AG08395 (cell line): ENCODE data around the gene C11orf54.

Experiments used
- DNase-seq: peaks from one replicate; pipeline ENCODE4 v3.0.0; 2012; ENCODE audit warnings: mixed read lengths, low spot score

C11orf54 gene

DNA sequence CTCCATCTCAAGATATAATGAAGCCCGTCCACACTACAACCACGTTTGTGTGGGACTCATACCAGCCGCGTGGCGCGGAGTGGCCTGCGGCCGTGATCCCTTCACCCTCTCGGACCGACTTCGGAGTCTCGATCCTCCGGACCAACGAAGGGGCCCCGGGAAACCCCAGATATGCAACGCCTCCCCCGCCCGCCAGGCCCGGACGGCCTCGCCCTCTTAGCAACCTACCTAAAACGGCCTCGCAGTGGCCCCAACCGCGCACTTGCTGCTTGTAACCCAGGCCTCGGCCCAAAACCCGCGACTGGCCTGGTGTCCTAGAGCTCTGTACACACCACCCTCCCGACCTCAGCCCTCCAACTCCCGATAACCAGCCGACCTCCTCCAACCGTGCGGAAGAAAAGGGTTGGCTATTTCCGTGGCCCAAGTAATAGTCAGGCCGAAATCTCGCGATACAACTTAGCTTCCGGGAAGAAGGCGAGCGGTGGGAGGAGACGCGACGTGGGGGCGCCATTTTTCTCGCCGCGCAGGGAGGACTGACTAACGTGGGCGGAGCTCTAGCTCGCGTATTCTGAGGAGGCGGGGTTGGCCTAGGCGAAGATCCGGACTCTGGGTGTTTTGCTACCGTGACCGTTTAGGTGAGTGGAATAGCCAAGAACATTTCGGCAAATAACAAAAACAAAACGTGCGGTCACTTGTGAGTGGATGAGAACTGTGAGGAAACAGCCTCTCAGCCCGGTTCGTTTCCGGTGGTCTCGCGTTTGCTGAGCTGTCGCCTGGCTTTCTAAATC lies at the start of gene C11orf54, which contains the start of gene TAF1D:
Gene C11orf54 (plus strand): TSS at position 579 of the 788 bp plus-strand sequence. CDS start 5,722 bp downstream, outside the sequence.
Gene TAF1D (minus strand): TSS at position 402 of the 788 bp plus-strand sequence. CDS start 2,191 bp downstream, outside the sequence.
- peak; percentile 97 for DNase-seq

DNA sequence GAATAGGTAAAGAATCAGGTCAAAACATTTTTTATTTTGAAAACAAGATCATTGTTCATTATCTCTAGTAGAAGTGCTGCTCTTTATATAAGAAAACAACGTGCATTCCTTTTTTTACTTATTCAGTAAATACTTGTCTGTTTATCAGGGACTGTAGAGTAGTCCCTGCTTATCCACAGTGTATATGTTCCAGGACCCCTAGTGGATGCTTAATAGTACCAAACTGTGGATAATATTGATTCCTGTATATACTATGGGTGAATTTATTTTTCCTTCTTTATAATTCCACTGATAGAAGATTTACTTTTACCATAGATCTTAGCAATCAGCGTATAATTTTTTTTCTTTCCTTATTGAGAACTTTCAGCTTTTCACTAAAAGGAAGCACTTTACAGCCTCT lies 47.4 kb upstream of the C11orf54 start:
- no peak for DNase-seq

DNA sequence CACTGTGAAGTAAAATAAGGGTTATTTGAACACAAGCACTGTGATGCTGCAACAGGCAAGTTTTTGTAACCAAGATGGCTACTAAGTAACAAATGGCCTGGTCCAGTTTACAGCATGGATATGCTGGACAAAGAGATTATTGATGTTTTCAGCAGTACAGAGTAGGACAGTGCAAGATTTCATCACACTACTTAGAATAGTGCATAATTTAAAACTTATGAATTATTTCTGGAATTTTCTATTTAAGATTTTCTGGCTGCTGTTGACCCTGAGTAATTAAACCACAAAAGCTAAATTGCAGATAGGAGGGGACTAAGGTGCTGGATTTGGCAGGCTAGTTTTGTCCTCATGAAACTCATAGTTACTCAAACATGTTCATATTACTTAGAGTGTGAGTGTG lies 46.9 kb upstream of the C11orf54 start:
- no peak for DNase-seq

- DNase-seq, result no peak
Observed at GRCh38 chr11:93697611-93698010, 43.9 kb upstream of the C11orf54 start.

DNA sequence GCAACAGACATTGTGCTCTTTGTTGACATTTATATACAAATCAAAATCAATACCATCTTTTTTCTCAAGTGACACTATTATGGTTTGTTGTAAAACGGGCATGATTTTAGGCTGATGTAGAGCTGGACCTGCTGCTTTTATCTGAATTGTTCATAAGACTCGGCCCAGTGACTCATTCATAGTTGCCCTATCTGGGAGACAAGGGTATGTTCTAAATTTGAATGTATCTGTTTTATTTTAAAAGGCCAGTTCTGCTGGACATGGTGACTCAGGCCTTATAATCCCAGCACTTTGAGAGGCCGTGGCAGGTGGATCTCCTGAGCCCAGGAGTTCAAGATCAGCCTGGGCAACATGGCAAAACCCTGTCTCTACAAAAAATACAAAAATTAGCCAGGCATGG lies 40.6 kb upstream of the C11orf54 start:
- no peak for DNase-seq

DNA sequence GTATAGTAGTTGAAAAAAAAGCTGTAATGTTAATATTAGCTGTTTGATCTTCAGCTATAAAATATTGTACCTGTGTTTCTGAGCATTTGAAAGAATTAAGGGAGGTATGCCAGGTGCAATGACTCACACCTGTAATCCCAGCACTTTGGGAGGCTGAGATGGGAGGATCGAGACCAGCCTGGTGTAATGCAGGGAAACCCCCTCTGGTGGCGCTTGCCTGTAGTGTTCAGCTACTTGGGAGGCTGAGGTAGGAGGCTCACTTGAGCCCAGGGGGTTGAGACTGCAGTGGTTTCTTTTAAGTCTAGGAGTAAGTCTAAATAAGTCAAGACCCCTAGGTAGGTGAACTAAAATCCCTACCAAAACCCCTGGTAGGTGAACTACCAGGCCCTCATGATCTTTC lies 37.2 kb upstream of the C11orf54 start:
- no peak for DNase-seq

DNA sequence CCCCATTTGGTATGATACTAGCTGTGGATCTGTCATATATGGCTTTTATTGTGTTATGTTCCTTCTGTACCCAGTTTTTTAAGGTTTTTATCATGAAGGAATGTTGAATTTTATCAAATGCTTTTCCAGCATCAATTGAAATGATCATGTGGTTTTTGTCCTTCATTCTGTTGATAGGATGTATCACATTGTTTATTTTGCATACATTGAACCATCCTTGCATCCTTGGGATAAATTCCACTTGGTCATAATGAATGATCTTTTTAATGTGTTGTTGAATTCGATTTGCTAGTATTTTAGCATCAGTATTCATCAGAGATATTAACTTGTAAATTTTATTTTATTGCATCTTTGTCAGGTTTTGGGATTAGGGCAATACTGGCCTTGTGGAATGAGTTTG lies 31.2 kb upstream of the C11orf54 start:
- no peak for DNase-seq

GRCh38 chr11:93712678-93713077 lies 28.8 kb upstream of the C11orf54 start:
- DNase-seq, result no peak

GRCh38 chr11:93715797-93716396 lies 25.6 kb upstream of the C11orf54 start:
- DNase-seq, result no peak

GRCh38 chr11:93717501-93717900 lies 24.0 kb upstream of the C11orf54 start:
- no peak for DNase-seq

DNA sequence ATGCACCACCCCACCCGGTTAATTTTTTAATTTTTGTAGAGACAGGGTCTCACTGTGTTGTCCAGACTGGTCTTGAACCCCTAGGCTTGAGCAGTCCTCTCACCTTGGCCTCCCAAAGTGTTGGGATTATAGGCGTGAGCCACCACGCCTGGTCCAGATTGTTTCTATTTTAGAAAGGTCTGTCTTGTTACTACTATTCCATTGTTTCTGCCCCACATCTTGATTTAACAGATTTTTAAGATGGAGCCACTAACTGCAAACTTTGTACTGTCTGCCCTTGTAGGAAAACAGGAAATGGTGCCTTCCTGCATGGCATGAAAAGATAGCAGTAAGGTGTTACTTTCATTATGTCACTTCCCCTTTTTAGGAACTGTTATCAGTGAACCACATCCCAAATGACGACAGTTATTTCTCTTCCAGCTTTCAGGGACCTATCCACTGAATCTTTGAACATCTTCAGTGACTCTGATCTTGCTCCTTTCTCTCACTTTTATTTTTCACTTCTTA lies 23.4 kb upstream of the C11orf54 start:
- DNase-seq, result no peak

- no peak for DNase-seq
Observed at GRCh38 chr11:93719310-93719709, 22.2 kb upstream of the C11orf54 start.

GRCh38 chr11:93720522-93720921 lies 20.9 kb upstream of the C11orf54 start:
- no peak for DNase-seq

DNA sequence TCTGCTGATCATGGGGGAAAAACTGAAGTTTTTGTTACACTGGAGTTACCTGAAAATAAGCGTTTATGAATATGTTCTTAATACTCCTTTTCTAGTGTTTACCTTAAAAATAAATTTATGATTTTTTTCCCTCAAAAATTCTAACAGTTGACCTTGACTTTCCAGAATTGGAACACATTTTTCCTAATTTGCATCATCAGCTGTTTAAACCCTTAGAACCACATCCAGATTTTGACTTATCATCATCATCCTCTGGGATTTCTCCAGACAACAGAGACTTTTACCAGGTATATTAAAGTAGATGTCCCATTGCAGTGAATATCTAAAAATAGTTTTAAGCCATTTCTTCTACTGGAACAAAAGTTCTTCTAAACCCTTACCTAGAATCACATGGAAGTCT lies 17.4 kb upstream of the C11orf54 start:
- DNase-seq, result no peak

DNA sequence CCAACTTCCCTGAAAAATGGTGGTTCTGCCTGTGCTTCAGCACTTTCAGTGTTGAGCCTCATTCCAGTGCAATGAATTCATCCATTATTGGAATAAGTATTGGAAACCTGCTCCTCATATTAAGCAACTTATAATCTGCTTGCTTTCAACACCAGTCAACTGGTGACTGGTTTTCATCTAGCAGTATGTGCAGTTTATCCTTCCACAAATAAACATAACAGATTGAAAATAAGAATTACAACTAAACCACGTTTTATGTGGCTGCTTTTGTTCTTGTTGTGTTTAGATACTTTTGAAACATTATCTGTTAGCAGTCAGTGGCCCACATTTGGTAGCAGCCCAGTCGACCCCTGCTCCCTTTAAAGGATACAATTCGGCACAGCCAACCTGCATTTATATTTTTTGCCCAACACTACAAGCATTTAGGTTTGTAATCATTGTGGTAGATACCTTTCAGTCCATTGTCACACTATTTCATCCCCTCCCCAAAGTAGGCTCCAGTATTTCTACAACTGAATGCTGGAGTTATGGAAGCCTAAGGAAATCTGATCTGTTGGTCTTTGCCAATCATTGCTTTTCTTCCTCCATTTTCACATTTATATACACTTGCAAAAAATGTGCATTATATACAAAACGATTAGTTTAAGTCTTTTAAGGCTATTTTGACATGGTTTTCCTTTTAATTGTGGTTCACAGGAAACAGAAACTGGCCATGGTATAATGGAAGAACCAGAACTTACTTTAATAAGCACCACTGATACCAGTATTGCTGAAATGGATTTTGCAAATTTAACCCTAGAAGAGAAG lies 13.3 kb upstream of the C11orf54 start:
- no peak for DNase-seq

GRCh38 chr11:93728792-93729128 lies 12.7 kb upstream of the C11orf54 start:
- DNase-seq, result no peak

DNA sequence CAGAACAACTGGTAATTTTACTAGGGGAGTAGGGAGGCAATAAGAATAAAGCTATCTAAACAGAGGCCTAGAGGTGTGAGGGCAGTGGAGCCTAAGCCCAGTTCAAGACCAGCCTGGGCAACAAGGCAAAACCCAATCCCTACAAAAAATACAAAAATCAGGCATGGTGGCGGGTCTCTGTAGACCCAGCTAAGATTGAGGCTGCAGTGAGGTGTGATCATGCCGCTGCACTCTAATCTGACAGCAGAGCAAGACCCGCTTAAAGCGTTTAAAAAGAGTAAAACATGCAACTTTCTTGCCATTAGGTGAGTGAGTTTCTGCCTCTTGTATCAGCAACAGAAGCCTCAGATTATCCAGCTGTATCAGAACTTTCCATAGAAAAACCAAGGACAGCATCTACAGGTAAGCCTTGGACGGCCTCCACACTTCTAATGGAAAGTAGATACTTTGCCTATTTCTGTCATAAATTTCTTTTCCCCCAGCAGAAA lies 12.3 kb upstream of the C11orf54 start:
- DNase-seq, result no peak

DNA sequence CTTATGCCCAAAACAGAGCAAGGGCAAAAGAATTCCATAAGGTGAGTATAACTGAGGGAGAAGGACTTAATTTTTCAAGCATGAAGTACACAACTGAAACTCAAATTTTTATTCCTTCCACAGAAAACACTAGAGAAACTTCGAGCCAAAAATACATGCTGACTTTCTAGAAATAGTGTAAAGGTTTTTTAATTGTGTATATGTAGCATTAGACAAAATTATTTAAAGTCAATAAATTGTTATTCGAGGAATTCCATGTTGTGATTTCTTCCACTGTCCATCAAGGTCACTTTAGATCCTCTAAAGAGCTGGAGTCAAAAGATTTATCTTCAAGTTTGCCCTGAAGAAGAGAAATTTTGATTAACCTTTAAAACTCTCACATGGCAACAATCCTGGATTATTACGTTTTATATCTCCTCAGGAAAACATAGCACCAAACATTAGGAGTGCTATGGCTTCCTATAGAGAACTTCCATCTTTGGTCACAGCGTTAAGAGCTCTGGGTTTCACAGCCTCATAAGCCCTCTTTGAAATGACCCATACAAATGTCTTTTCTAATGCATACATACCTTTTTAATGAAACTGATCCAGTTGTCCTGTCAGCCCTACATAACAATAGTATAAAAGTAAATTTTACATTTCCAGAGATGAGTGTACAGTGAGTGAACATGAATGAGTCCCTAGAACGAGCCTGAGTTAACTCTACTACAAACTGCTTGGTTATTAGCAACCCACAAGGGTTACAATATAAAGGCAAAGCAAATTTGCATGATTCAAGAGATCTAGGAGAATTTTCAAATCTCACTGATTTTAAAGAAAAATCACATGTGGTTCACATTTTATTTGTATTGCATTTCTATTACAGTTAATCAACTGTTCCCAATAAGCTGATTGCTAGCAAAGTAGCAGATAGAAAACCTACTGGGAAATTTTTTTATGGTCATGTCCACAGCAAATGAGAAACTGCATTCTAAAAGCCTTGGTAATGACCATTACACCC lies 11.1 kb upstream of the C11orf54 start:
- no peak for DNase-seq

DNA sequence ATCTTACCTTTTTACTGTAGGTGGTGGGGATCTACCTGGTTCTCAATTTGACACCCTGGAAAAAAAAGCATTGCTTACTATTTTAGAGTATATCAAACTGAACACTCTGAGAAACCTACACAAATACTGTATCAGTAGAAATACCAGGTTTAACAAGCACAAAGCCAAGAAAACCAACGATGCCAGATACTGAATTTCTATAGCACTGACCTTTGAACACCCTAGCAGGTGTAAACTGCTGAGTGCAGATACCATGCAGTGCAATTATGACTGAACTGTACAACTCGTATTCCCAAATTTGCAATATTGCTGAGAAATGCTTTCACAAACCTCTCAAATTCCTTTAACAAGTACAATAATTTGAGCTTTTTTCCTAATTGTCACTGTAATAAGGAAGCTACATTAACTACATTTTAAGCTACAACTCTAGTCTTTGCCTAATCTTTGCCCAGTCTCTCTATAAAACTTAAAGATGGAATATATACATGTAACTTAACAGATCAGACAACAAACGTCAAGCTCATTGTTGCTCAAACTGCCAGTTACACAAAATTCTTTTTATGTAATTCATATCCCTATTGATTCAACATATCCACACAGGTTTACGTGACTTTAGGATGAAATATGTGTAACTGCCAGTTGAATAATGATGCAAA lies 9.1 kb upstream of the C11orf54 start:
- no peak for DNase-seq

DNA sequence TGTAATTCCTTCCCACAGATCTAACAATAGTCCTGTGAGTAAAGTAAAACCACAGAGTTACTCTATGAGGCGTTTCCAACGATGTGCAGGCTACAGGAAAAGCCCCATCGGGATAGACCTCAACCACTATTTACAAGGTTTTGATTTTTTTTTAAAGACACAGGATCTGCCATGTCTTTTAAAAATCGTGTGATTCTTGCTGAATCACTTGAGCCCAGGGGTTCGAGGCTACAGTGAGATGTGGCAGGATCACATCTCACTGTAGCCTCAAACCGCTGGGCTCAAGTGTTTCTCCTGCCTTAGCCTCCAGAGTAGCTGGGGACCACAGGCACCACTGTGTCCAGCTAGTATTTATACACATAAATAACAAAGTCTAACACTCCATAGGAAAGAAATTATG lies 8.0 kb upstream of the C11orf54 start:
- DNase-seq, result no peak
